Ramos (cell line): Measurements from ENCODE around the gene ALCAM.
"Not testable (repeated sequence)": the region's sequence is repeated elsewhere in the genome, so short reads cannot be mapped to it uniquely, and the experiment has no call there.

Experiments used
- in situ Hi-C: fragments of 300-500 bp; cut with MboI; formaldehyde crosslinking; loops from one replicate; pipeline ENCODE4 v1.14.3; 2022; ENCODE audit warnings: low sequenced_read_pairs; ENCODE audit not compliant: unreplicated experiment

Gene ALCAM

DNA sequence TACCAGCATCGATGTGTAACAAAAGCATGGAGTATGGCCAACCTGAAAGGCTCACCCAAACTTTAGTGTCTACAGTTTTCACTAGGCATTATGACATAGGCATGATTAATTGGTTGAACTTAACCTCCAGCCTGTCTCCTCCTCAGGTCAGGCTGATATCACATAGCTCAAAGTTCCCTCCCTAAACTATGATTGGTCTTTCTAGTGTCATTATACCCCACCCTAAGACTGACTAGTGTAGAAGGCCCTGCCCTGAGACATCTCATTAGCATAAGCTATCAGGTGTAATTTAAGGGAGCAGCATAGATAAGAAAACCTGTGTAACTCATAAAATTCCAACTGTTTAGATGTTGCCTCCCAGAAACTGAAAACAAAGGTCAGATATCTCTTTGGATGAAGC lies 195.2 kb downstream of the ALCAM start:
- in situ Hi-C loops, result no loop called here

DNA sequence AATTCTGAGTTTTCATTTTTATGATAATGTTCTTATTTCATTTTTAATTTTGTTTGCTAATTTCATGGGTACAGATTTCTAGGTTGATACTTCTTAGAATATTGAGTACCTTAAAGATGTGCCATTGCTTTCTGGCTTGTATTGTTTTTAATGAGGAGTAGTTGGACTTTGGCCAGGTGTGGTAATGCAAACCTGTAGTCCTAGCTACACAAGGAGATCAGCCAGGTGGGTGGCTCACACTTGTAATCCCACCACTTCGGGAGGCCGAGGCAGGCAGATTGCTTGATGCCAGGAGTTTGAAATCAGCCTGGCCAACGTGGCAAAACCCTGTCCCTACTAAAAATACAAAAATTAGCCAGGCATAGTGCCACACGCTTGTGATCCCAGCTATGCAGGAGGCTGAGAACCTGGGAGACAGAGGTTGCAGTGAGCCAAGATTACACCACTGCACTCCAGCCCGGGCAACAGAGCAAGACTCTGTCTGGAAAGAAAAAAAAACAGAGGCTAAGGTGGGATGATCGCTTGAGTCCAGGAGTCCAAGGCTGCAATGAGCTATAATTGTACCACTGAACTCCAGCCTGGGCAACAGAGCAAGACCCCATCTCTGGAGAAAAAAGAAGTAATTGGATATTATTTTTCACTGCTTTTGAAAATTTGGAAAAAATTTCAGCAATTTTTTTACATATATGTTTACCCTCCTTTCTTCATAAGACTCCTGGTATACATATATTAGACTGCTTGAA lies 198.0 kb downstream of the ALCAM start:
- in situ Hi-C loops, result no loop called here

DNA sequence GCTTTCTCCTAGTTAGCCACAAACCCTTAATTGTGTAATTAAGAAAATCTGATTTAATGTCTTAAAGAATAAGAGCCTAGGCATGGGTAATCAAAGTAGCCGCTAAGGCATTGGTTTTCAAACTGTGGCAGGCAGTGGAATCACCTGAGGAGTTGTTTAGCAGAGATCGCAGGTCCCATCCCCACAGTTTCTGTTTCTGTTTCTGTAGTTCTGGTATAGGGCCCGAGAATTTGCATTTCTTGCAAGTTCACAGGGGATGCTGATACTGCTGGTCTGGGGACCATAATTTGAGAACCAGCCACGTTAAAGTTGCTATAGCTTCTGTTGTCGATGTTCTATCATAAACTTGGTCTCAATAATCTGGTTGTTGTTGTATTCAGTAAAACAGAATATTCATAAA lies 204.3 kb downstream of the ALCAM start:
- in situ Hi-C loops, result no loop called here

DNA sequence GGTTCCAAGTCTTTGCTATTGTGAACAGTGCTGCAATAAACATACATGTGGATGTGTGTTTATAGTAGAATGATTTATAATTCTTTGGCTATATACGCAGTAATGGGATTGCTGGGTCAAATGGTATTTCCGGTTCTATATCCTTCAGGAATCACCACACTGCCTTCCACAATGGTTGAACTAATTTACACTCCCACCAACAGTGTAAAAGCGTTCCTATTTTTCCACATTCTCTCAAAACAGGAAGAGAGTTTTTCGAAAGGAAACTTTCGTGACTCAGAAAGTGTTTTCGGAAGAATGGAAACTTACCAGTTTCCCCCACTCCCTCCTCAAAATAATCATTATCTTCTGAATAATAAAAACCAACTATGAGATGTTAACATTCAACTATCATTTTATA lies 205.8 kb downstream of the ALCAM start:
- in situ Hi-C loops, result no loop called here

DNA sequence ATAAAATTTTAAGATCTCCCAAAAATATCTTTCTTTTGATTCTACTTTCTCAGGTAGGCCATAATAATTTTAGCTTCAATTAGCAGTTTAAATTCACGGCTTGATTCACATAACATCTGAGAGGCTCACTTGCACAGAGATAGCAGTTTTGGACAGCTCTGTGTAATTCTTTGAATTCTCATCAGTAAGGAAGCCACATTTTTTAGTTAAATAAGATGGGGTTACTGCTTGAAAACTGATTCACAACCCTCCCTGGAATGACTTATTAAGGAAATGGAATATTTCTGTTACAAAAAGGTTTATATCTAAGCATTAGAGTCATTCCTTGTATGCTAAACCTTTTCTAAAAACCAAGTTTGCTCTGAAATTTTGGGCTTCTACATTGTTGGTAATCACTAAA lies 212.7 kb downstream of the ALCAM start:
- in situ Hi-C loops, result no loop called here

DNA sequence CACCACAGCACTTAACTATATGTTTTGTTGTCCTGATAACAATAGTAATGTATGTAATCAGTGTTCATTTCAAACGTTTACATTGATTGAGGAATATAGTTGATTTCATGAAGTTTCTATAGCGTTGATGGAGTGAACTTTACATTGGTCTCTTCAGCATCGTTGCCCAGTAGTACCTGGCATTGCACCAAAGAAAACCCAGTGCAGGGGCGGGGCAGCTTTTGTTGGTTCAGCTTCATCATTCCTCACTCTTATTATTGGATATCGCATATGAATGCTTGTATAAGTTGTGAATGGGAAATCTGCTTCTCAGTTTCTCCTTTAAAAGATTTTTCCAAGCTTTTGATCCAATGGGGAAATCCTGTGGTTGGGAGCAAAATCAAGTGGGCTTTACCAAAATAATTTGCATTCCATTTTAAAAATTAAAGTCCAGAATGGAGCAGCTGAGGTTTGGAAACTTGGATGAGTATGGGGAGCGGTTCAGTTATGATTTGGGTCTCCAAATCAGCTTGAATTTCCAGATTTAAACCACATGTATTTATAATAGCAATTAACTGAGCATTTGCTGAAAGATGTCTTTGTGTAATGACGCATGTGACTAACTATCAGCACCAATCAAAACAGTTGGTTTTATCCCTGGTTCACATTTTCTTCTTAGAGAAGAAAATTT lies 213.7 kb downstream of the ALCAM start:
- in situ Hi-C loops, result no loop called here

DNA sequence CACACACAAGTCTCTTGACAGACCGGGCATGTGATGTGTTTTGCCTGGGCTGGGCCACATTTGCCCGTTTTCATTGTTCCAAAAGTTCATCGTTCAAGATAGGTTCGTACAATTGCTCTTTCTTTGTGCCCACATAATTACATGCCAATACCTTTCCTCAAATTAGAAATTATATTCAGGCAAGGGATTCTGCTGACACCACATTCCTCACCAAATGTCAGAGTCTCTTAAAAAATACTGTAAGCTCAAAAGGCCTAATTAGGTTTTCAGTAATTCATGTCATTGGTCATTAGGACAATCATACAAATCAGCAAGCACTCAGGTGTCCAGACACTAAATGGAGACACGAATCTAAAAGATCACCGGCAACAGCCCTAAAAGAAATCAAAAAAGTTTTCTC lies 215.3 kb downstream of the ALCAM start:
- in situ Hi-C loops, result no loop called here

DNA sequence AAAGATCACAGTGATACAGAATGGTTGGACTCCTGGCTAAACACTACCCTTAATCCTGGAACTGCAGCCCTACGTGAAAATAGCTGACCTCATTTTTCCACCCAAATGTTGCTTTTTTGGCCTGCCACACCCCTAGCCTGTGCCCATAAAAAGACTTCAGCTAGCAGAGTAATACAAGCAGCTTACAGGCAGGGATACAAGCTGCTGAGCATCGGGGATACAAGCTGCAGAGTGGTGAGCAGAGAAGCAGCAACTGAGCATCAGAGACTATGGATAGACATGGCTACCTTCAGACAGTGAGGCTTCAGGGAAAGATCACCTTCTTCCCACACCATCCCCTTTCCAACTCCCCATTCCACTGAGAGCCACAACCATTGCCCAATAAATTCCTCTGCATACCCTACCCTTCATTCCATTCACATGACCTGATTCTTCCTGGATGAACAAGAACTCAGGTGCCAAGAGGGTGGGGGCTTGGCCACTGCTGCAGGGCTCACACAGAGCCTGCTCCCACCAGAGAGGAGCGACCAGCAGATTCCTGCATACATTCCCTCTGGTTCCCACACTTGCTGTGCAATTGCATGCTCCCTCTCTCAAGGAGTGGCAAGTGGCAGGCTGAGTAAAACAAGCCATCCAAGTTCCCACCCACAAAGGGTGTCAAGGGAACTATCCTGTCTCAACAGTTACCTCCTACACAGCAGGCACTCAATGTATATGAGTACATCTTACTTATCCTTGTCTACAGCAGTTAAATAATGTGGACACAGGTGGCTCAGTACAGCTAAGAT lies 217.5 kb downstream of the ALCAM start:
- in situ Hi-C loops, result no loop called here

DNA sequence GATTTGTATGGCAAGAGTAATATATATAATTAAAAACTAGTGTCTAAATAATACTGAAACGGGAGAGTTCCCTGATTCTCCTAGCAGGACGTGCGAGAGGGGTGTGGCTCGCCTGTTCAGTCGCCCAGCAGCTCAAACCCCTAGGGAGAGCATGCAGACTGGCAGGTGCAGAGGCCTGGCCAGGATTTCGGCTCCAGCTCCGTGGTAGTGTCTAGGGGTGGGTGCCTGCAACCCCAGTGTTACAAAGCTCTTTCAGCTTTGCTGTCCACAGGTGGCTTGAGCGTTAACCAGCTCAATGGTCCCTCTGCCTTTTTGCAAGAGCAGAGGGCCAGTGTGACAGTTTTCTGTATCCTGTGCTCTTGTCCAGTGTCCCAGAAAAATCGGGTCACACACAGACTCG lies 226.6 kb downstream of the ALCAM start:
- in situ Hi-C loops, result no loop called here

DNA sequence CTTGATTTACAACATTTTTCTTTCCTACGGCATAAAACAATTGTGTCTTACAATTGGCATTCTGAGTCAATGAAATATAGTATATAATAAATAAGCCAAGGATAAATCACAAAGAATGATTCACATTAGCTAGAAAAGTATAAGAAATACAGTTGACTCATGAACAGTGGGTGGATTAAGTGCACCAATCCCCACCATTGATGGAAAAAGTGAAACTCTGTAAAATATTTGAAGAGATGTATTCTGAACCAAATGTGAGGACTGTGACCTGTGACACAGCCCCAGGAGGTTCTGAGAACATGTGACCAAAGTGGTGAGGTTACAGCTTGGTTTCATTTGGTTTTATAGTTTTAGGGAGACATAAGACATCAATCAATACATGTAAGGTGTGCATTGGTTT lies 227.5 kb downstream of the ALCAM start:
- in situ Hi-C loops, result no loop called here

DNA sequence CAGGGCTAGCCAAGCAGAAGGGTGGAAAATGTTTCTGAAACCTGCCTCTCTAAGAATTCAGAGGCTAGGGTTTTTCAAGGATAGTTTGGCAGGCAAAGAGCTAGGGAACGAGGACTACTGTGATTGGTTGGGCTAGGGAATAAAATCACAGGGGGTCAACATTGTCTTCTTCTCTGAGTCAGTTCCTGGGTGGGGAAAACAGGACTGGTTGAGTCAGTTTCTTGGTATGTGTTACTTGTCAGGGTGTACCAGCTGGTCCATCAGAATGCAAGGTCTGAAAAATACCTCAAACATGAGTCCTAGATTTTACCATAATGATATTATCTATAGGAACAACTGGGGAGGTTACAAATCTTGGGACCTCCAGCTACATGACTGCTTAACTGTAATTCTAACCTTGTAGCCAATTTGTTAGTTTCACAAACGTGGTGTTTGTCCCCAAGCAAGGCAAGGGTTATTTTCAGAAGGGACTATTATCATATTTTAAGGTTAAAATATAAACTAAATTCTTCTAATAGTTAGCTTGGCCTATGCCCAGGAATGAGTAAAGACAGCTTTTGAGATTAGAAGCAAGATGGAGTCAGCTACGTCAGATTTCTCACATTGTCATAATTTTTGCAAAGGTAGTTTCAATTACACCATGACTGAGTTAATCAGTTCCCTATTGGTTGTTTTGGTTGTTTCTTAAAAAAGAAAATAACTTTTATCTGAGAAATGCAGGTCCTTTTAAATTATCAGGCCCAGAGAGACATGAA lies 231.5 kb downstream of the ALCAM start:
- in situ Hi-C loops, result no loop called here

DNA sequence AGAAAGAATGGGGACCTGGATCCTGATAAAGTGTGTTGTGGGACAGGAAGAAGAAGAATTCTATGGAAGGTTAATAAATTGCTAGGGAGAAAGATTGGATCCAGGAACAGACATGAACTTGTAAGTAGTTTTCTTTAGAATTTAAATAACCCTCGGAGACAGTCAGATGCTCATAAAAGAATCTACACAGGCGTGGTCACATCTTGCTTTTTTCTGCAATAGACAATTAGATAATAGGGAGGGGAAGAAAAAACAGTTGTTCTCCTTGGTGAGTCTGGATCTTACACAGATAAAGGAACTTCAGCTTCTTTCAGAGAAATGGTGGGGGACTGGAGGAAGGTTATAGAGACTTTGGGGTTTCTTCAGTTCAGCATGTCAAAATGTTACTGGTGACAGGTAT lies 232.6 kb downstream of the ALCAM start:
- in situ Hi-C loops, result no loop called here

DNA sequence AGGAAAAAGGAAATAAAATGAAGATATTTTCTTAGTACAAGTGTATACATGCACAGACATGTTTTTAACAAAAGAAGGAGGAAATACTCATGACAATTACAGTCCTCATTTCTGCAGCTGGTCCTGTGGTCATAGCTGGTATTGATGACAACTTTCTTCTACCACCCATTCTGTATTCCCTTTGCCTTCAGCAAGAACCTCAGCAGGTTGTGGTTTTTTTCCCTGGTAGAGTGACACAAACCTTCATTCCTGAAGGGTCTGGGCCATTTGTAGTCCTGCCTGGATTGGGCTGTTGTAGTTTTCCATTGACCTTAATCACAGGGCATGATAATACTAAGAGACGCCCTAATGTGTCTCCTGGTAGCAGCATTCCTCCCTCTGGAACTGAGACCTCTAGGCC lies 235.0 kb downstream of the ALCAM start:
- in situ Hi-C loops, result not testable (repeated sequence)

DNA sequence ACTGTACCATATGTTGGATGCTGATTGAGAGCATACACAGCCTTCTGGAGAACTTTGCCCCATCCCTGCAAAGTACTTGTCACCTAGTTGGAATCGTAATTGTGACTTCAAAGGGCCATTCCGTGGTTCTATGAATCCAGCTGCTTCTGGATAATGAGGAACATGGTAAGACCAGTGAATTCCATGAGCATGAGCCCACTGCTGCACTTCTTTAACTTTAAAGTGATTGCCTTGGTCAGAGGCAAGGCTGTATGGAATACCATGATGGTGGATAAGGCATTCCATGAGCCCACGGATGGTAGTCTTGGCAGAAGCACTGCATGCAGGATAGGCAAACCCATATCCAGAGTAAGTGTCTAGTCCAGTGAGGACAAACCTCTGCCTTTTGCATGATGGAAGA lies 235.6 kb downstream of the ALCAM start:
- in situ Hi-C loops, result not testable (repeated sequence)

DNA sequence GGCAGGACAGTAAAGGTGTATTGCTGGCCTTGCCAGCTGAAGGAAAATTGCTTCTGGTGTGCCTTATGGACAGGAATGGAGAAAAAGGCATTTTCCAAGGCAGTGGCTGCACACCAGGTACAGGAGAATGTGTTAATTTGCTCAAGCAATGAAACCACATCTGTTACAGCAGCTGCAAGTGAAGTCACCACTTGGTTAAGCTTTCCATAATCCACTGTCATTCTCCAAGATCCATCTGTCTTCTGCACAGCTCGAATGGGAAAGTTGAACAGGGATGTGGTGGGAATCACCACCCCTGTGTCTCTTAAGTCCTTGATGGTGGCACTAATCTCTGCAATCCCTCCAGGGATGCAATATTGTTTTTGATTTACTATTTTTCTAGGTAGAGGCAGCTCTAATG lies 236.8 kb downstream of the ALCAM start:
- in situ Hi-C loops, result not testable (repeated sequence)

DNA sequence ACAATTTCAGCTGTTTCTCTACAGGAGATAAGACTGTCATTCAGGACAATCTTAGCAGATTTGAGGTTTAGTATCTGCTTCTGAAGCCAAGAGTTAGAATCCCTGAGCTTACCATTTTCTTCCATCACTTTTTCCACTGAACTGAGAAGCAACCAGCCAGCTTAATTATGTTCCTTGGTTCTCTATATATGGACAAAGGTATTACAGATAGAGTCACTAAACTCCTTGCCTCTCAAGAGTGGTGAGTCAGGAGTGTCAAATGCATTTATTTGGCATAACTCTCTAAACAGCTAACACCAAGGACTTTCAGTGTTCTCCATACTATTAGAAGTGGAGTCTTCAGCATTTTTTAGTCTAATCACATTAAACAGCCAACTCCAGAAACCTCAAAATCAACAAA lies 239.3 kb downstream of the ALCAM start:
- in situ Hi-C loops, result no loop called here

DNA sequence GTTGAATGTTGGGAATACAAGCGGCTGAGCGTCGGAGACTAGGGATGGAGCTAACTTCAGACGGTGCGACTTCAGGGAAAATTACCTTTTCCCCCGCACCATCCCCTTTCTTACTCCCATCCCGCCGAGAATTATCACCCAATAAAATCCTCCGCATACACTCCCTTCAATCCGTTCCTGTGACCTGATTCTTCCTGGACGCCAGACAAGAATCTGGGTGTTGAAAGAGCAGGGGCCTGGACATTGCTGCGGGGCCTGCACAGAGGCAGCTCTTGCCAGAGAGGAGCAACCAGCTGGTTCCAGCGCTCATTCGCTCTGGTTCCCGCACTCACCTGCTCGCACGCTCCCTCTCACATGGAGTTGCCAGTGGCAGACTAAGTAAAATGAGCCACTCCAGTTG lies 241.9 kb downstream of the ALCAM start:
- in situ Hi-C loops, result no loop called here

DNA sequence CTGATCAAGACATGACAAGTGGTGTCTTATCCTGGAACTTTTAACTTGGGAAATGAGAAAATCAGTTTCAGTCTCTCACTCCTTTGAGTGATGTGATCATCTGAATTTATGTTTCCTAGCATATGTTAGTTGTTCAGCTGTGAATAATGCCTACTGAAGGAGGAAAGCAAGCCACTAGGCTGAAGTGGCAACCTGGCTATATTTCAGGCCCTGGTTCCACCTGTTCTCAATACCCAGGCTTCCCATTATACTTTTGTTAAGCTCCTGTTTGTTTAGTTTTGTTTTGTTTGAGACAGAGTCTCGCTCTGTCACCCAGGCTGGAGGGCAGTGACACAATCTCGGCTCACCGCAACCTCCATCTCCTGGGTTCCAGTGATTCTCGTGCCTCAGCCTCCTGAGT lies 243.8 kb downstream of the ALCAM start:
- in situ Hi-C loops, result no loop called here

DNA sequence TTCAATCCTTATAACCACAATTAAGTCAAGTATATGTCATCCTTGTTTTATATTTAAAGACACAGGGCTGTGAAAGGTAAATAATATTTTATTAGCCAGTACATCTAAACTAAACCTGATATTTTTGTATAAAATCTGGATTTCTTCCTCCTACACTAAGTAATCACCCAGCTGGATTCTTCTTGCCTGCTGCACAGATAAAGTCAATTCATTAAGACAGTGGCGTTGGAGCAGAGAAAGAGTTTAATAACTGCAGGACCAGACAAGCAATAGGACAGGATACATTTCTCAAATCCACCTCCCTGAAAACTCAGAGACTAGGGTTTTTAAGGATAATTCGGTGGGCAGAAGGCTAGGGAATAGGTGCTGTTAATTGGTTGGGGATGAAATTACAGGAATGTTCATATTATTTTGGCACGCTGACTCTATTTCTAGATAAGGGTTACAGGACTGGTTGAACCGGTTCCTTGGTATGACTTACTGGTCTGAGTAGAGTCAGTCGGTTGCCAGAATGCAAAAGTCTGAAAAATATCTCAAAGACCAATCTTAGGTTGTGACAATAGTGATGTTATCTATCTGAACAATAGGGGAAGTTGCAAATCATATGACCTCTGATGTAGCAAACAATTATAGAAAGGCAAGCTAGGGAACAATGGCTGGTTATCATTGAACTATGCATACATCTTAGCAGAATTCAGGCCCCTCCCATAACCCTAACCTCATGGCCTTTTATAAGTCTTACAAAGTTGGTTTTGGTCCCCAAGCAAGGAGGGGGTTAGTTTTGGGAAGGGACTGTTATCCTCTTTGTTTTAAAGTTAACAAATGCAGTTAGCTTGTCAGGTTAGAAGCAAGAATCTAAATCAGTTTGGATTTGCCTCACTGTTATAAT lies 244.8 kb downstream of the ALCAM start:
- in situ Hi-C loops, result no loop called here

DNA sequence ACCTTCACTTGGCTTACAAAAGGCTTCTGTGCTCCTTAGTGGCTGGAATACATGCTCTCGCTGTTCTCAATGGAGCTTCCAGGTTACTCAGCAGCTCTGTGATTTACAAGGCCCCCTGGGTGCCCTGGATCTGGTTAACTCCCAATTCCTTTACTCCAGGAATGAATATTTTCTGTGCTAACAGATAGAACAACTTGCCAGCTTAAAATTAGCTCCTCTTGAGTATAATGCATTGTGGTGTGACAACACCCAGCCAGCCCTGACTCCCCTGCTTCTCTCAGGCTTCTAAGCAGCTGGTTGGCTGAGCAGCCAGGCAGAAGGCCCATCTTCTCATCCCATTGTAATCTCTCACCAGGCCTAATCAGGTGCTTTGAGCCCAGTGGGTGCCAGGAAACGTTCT lies 246.4 kb downstream of the ALCAM start:
- in situ Hi-C loops, result no loop called here
